ENCODE measurements around the gene TMEM151B.

DNA sequence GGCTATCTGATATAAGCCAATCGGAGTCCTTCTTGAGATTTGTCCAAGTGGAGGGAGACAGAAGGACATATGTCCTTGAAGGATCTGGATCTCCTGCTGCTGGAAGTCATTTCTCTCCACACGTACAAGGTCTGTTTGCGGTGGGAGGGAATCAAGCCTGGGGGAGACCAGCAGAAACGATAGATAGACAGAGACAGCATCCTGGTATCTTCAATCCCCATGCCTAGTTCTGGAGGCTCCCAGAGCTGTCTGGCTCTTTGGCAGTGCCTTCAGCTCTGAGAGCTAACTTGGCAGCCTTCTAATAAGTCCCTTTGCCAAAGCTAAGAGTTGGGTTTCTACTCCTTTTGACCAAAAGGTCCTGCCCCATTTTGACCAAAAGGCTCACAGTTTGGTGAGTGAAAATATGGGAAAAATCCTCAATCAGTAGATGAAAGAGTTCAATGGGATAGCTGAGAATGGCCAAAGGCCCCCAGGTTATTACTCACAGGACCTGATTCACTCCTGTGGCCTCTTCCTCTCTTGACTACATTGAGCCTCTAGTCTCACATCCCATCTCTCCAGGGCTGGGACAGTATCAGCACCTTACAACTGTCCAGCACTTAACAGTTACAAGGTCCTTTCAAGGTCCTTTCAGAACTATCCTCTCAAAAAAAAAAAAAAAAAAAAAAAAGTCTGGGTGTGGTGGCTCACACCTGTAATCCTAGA is 22.6 kb downstream of the TMEM151B start:
- TF ChIP-seq POLR2AphosphoS5 (IDR thresholded peaks at IDR 0.05), result no peak
- TF ChIP-seq, protein P1, sequence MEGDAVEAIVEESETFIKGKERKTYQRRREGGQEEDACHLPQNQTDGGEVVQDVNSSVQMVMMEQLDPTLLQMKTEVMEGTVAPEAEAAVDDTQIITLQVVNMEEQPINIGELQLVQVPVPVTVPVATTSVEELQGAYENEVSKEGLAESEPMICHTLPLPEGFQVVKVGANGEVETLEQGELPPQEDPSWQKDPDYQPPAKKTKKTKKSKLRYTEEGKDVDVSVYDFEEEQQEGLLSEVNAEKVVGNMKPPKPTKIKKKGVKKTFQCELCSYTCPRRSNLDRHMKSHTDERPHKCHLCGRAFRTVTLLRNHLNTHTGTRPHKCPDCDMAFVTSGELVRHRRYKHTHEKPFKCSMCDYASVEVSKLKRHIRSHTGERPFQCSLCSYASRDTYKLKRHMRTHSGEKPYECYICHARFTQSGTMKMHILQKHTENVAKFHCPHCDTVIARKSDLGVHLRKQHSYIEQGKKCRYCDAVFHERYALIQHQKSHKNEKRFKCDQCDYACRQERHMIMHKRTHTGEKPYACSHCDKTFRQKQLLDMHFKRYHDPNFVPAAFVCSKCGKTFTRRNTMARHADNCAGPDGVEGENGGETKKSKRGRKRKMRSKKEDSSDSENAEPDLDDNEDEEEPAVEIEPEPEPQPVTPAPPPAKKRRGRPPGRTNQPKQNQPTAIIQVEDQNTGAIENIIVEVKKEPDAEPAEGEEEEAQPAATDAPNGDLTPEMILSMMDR (IDR thresholded peaks at IDR 0.05), result no peak

Data from upper lobe of left lung (tissue), 4 donors.